ENCODE measurements around the gene CTSA.
A peak's percentile ranks its signal among the peaks of the same experiment; 100 is the strongest.

The CTSA gene

GRCh38 chr20:45890985-45891983, at the start of gene CTSA, which contains the start of gene NEURL2:
Gene CTSA, plus strand, starts transcription at chr20:45891335. Its CDS starts 234 bp downstream, at chr20:45891569.
Gene NEURL2, minus strand, starts transcription at chr20:45891208. Its CDS starts 217 bp downstream, at chr20:45890991.
- Histone ChIP-seq H3K9ac (ENCODE audit: low read length in 5 of 5) (peak within 1 kb of the TSS; percentile 63 to 91 (median 79)), H3K4me1 (ENCODE audit: control insufficient read depth in 5 of 5, insufficient read depth in 5 of 5, low read length in 5 of 5) (peaks cover 5 to 35% (median 32%) of the 10 kb centered on the region in 5 donors), H3K4me3 (ENCODE audit: low read depth in 1 of 5, low read length in 5 of 5) (peak within 1 kb of the TSS; percentile 68 to 83 (median 76)), H3K27me3 (ENCODE audit: control insufficient read depth in 5 of 5, insufficient read depth in 4 of 5, low read length in 5 of 5) (no peaks in the 10 kb centered on the region), H3K9me3 (ENCODE audit: control insufficient read depth in 5 of 5, low read length in 5 of 5) (no peaks in the 10 kb centered on the region), H3K36me3 (ENCODE audit: control insufficient read depth in 5 of 5, insufficient read depth in 5 of 5, low read length in 5 of 5) (peaks cover 5 to 53% (median 45%) of the 10 kb centered on the region in 5 donors), H3K27ac (ENCODE audit: low read depth, low read length) (peak within 1 kb of the TSS; percentile 85)

GRCh38 chr20:45841407-45842129, 49.6 kb upstream of the CTSA start:
- Histone ChIP-seq H3K4me3 (ENCODE audit: low read depth in 1 of 5, low read length in 5 of 5) (no peak overlapping the region), H3K36me3 (ENCODE audit: control insufficient read depth in 5 of 5, insufficient read depth in 5 of 5, low read length in 5 of 5) (peaks cover 4 to 76% (median 61%) of the 10 kb centered on the region in 5 donors), H3K27me3 (ENCODE audit: control insufficient read depth in 5 of 5, insufficient read depth in 4 of 5, low read length in 5 of 5) (no peaks in the 10 kb centered on the region), H3K9me3 (ENCODE audit: control insufficient read depth in 5 of 5, low read length in 5 of 5) (no peaks in the 10 kb centered on the region), H3K27ac (ENCODE audit: low read depth, low read length) (peak overlapping the region; percentile 69), H3K9ac (ENCODE audit: low read length in 5 of 5) (peak overlapping the region in 1 of 5 donors; percentile 23), H3K4me1 (ENCODE audit: control insufficient read depth in 5 of 5, insufficient read depth in 5 of 5, low read length in 5 of 5) (peaks cover 4 to 53% (median 32%) of the 10 kb centered on the region in 5 donors)

- H3K27me3 ChIP-seq (ENCODE audit: control insufficient read depth in 5 of 5, insufficient read depth in 4 of 5, low read length in 5 of 5): no peaks in the 10 kb centered on the region
- no peaks in the 10 kb centered on the region for H3K9me3 ChIP-seq (ENCODE audit: control insufficient read depth in 5 of 5, low read length in 5 of 5)
- H3K36me3 ChIP-seq (ENCODE audit: control insufficient read depth in 5 of 5, insufficient read depth in 5 of 5, low read length in 5 of 5): peaks cover 4 to 75% (median 62%) of the 10 kb centered on the region in 5 donors
- H3K9ac ChIP-seq (ENCODE audit: low read length in 5 of 5): peak overlapping the region in 3 of 5 donors; percentile 1 to 29 (median 23)
- H3K4me1 ChIP-seq (ENCODE audit: control insufficient read depth in 5 of 5, insufficient read depth in 5 of 5, low read length in 5 of 5): peaks cover 4 to 46% (median 25%) of the 10 kb centered on the region in 5 donors
- H3K4me3 ChIP-seq (ENCODE audit: low read depth in 1 of 5, low read length in 5 of 5): no peak overlapping the region
- H3K27ac ChIP-seq (ENCODE audit: low read depth, low read length): peak overlapping the region; percentile 69
Observed at GRCh38 chr20:45842169-45842812, 48.8 kb upstream of the CTSA start.

GRCh38 chr20:45843506-45843905, 47.6 kb upstream of the CTSA start:
- H3K27me3 ChIP-seq (ENCODE audit: control insufficient read depth in 5 of 5, insufficient read depth in 4 of 5, low read length in 5 of 5): no peaks in the 10 kb centered on the region
- H3K27ac ChIP-seq (ENCODE audit: low read depth, low read length): peak overlapping the region; percentile 69
- H3K36me3 ChIP-seq (ENCODE audit: control insufficient read depth in 5 of 5, insufficient read depth in 5 of 5, low read length in 5 of 5): peaks cover 4 to 80% (median 68%) of the 10 kb centered on the region in 5 donors
- no peaks in the 10 kb centered on the region for H3K9me3 ChIP-seq (ENCODE audit: control insufficient read depth in 5 of 5, low read length in 5 of 5)
- no peak overlapping the region for H3K9ac ChIP-seq (ENCODE audit: low read length in 5 of 5)
- H3K4me1 ChIP-seq (ENCODE audit: control insufficient read depth in 5 of 5, insufficient read depth in 5 of 5, low read length in 5 of 5): peaks cover 4 to 43% (median 23%) of the 10 kb centered on the region in 5 donors
- no peak overlapping the region for H3K4me3 ChIP-seq (ENCODE audit: low read depth in 1 of 5, low read length in 5 of 5)

GRCh38 chr20:45845452-45845851, 45.7 kb upstream of the CTSA start:
- no peak overlapping the region for H3K4me3 ChIP-seq (ENCODE audit: low read depth in 1 of 5, low read length in 5 of 5)
- H3K27me3 ChIP-seq (ENCODE audit: control insufficient read depth in 5 of 5, insufficient read depth in 4 of 5, low read length in 5 of 5): no peaks in the 10 kb centered on the region
- peaks cover 2 to 71% (median 67%) of the 10 kb centered on the region in 5 donors for H3K36me3 ChIP-seq (ENCODE audit: control insufficient read depth in 5 of 5, insufficient read depth in 5 of 5, low read length in 5 of 5)
- no peak overlapping the region for H3K9ac ChIP-seq (ENCODE audit: low read length in 5 of 5)
- H3K27ac ChIP-seq (ENCODE audit: low read depth, low read length): no peak overlapping the region
- H3K4me1 ChIP-seq (ENCODE audit: control insufficient read depth in 5 of 5, insufficient read depth in 5 of 5, low read length in 5 of 5): peaks cover 4 to 41% (median 23%) of the 10 kb centered on the region in 5 donors
- no peaks in the 10 kb centered on the region for H3K9me3 ChIP-seq (ENCODE audit: control insufficient read depth in 5 of 5, low read length in 5 of 5)

GRCh38 chr20:45848421-45848820, 42.7 kb upstream of the CTSA start:
- no peaks in the 10 kb centered on the region for H3K27me3 ChIP-seq (ENCODE audit: control insufficient read depth in 5 of 5, insufficient read depth in 4 of 5, low read length in 5 of 5)
- H3K9ac ChIP-seq (ENCODE audit: low read length in 5 of 5): no peak overlapping the region
- no peak overlapping the region for H3K4me3 ChIP-seq (ENCODE audit: low read depth in 1 of 5, low read length in 5 of 5)
- H3K9me3 ChIP-seq (ENCODE audit: control insufficient read depth in 5 of 5, low read length in 5 of 5): no peaks in the 10 kb centered on the region
- H3K4me1 ChIP-seq (ENCODE audit: control insufficient read depth in 5 of 5, insufficient read depth in 5 of 5, low read length in 5 of 5): peaks cover 0 to 12% (median 3%) of the 10 kb centered on the region in 5 donors
- H3K27ac ChIP-seq (ENCODE audit: low read depth, low read length): no peak overlapping the region
- peaks cover 5 to 63% (median 51%) of the 10 kb centered on the region in 5 donors for H3K36me3 ChIP-seq (ENCODE audit: control insufficient read depth in 5 of 5, insufficient read depth in 5 of 5, low read length in 5 of 5)

GRCh38 chr20:45848969-45849582, 42.1 kb upstream of the CTSA start:
- H3K4me3 ChIP-seq (ENCODE audit: low read depth in 1 of 5, low read length in 5 of 5): no peak overlapping the region
- peaks cover 0 to 7% (median 2%) of the 10 kb centered on the region in 5 donors for H3K4me1 ChIP-seq (ENCODE audit: control insufficient read depth in 5 of 5, insufficient read depth in 5 of 5, low read length in 5 of 5)
- no peaks in the 10 kb centered on the region for H3K27me3 ChIP-seq (ENCODE audit: control insufficient read depth in 5 of 5, insufficient read depth in 4 of 5, low read length in 5 of 5)
- peaks cover 7 to 63% (median 48%) of the 10 kb centered on the region in 5 donors for H3K36me3 ChIP-seq (ENCODE audit: control insufficient read depth in 5 of 5, insufficient read depth in 5 of 5, low read length in 5 of 5)
- H3K27ac ChIP-seq (ENCODE audit: low read depth, low read length): no peak overlapping the region
- no peaks in the 10 kb centered on the region for H3K9me3 ChIP-seq (ENCODE audit: control insufficient read depth in 5 of 5, low read length in 5 of 5)
- peak overlapping the region in 1 of 5 donors; percentile 17 for H3K9ac ChIP-seq (ENCODE audit: low read length in 5 of 5)

GRCh38 chr20:45850238-45850637, 40.9 kb upstream of the CTSA start:
- Histone ChIP-seq H3K9me3 (ENCODE audit: control insufficient read depth in 5 of 5, low read length in 5 of 5) (no peaks in the 10 kb centered on the region), H3K36me3 (ENCODE audit: control insufficient read depth in 5 of 5, insufficient read depth in 5 of 5, low read length in 5 of 5) (peaks cover 5 to 63% (median 43%) of the 10 kb centered on the region in 5 donors), H3K9ac (ENCODE audit: low read length in 5 of 5) (no peak overlapping the region), H3K27ac (ENCODE audit: low read depth, low read length) (no peak overlapping the region), H3K4me1 (ENCODE audit: control insufficient read depth in 5 of 5, insufficient read depth in 5 of 5, low read length in 5 of 5) (peaks cover 0 to 11% (median 10%) of the 10 kb centered on the region in 5 donors), H3K4me3 (ENCODE audit: low read depth in 1 of 5, low read length in 5 of 5) (no peak overlapping the region), H3K27me3 (ENCODE audit: control insufficient read depth in 5 of 5, insufficient read depth in 4 of 5, low read length in 5 of 5) (no peaks in the 10 kb centered on the region)

GRCh38 chr20:45850926-45851325, 40.2 kb upstream of the CTSA start:
- Histone ChIP-seq H3K27me3 (ENCODE audit: control insufficient read depth in 5 of 5, insufficient read depth in 4 of 5, low read length in 5 of 5) (no peaks in the 10 kb centered on the region), H3K9me3 (ENCODE audit: control insufficient read depth in 5 of 5, low read length in 5 of 5) (no peaks in the 10 kb centered on the region), H3K27ac (ENCODE audit: low read depth, low read length) (no peak overlapping the region), H3K4me1 (ENCODE audit: control insufficient read depth in 5 of 5, insufficient read depth in 5 of 5, low read length in 5 of 5) (peaks cover 0 to 14% (median 12%) of the 10 kb centered on the region in 5 donors), H3K4me3 (ENCODE audit: low read depth in 1 of 5, low read length in 5 of 5) (no peak overlapping the region), H3K9ac (ENCODE audit: low read length in 5 of 5) (no peak overlapping the region), H3K36me3 (ENCODE audit: control insufficient read depth in 5 of 5, insufficient read depth in 5 of 5, low read length in 5 of 5) (peaks cover 5 to 58% (median 36%) of the 10 kb centered on the region in 5 donors)

Measured in subcutaneous abdominal adipose tissue (tissue), 5 donors.